Liver (tissue), 9 donors: ENCODE data around the gene C2orf76. TPM values are rescaled to one million over a fixed set of nuclear protein-coding genes. Genes with fewer than 3 reads are reported as not detected.

Source experiments
- DNase-seq: peaks from one replicate; pipeline ENCODE4 v3.0.0-alpha.2; 2017; ENCODE audit warnings: low spot score
- H3K27ac ChIP-seq, 2 donors: one replicate each; pipeline ENCODE4 v1.7.0; 2013; ENCODE audit warnings: inconsistent platforms in 2 of 2, low read length in 2 of 2, control low read depth in 1 of 2, low read depth in 1 of 2, mild to moderate bottlenecking in 1 of 2
- H3K27me3 ChIP-seq, 4 donors: one replicate each; pipeline versions ENCODE4 v1.6.1 to v1.7.0; 2013; ENCODE audit warnings: low read length in 3 of 4, inconsistent platforms in 1 of 4, mild to moderate bottlenecking in 1 of 4, moderate library complexity in 1 of 4; ENCODE audit not compliant: control insufficient read depth in 4 of 4, insufficient read depth in 4 of 4
- H3K36me3 ChIP-seq, 4 donors: one replicate each; pipeline versions ENCODE4 v1.6.1 to v1.7.0; 2013; ENCODE audit warnings: low read length in 3 of 4, mild to moderate bottlenecking in 3 of 4, low read depth in 1 of 4, moderate library complexity in 1 of 4; ENCODE audit not compliant: control insufficient read depth in 4 of 4, insufficient read depth in 3 of 4
- H3K4me1 ChIP-seq, 4 donors: one replicate each; pipeline versions ENCODE4 v1.6.1 to v1.7.0; 2013; ENCODE audit warnings: low read length in 3 of 4, mild to moderate bottlenecking in 3 of 4, moderate library complexity in 1 of 4; ENCODE audit not compliant: control insufficient read depth in 4 of 4, insufficient read depth in 4 of 4
- H3K4me3 ChIP-seq, 3 donors: one replicate each; pipeline versions ENCODE4 v1.6.1 to v1.7.0; 2013; ENCODE audit warnings: low read length in 3 of 3, control low read depth in 1 of 3, low read depth in 1 of 3, mild to moderate bottlenecking in 1 of 3
- H3K9ac ChIP-seq, 2 donors: one replicate each; pipeline ENCODE4 v1.7.0; 2013; ENCODE audit warnings: low read length in 2 of 2, mild to moderate bottlenecking in 2 of 2, moderate library complexity in 2 of 2, control low read depth in 1 of 2, low read depth in 1 of 2
- H3K9me3 ChIP-seq, 4 donors: one replicate each; pipeline versions ENCODE4 v1.6.1 to v1.7.0; 2013; ENCODE audit warnings: low read length in 3 of 4; ENCODE audit not compliant: control insufficient read depth in 4 of 4
- CTCF ChIP-seq: fragments of 150-350 bp; IDR thresholded peaks from 2 replicates; pipeline ENCODE4 v1.5.1; 2017; ENCODE audit warnings: improper control_type of control experiment, low read depth, low read length; ENCODE audit not compliant: missing input control
- EGR1 ChIP-seq, 2 donors: IDR thresholded peaks; 2 replicates each; pipeline ENCODE4 v1.6.1; 2016 to 2018; ENCODE audit warnings: antibody characterized with exemption in 2 of 2, low read depth in 2 of 2
- FOXA1 ChIP-seq: IDR thresholded peaks from 2 replicates; pipeline ENCODE4 v1.6.1; 2016; ENCODE audit warnings: antibody characterized with exemption
- FOXA2 ChIP-seq: IDR thresholded peaks from 2 replicates; pipeline ENCODE4 v1.6.1; 2016; ENCODE audit warnings: antibody characterized with exemption
- GABPA ChIP-seq, 2 donors: IDR thresholded peaks in 1 of 2; conservative IDR thresholded peaks in 1 of 2; 2 replicates each; pipeline ENCODE4 v1.6.1; 2016; ENCODE audit warnings: antibody characterized with exemption in 2 of 2, mild to moderate bottlenecking in 1 of 2, moderate library complexity in 1 of 2
- HNF4A ChIP-seq, 2 donors: conservative IDR thresholded peaks; 2 replicates each; pipeline ENCODE4 v1.6.1; 2016; ENCODE audit warnings: antibody characterized with exemption in 2 of 2, mild to moderate bottlenecking in 2 of 2
- HNF4G ChIP-seq: IDR thresholded peaks from 2 replicates; pipeline ENCODE4 v1.6.1; 2016; ENCODE audit warnings: antibody characterized with exemption
- JUND ChIP-seq, 2 donors: IDR thresholded peaks; 2 replicates each; pipeline ENCODE4 v1.6.1; 2016; ENCODE audit warnings: antibody characterized with exemption in 2 of 2
- RAD21 ChIP-seq, 2 donors: IDR thresholded peaks; 2 replicates each; pipeline ENCODE4 v1.6.1; 2016; ENCODE audit warnings: antibody characterized with exemption in 2 of 2, mild to moderate bottlenecking in 2 of 2
- REST ChIP-seq: IDR thresholded peaks from 2 replicates; pipeline ENCODE4 v1.6.1; 2016; ENCODE audit warnings: antibody characterized with exemption, mild to moderate bottlenecking
- RXRA ChIP-seq, 2 donors: IDR thresholded peaks; 2 replicates each; pipeline ENCODE4 v1.6.1; 2017 to 2018; ENCODE audit warnings: antibody characterized with exemption in 2 of 2, mild to moderate bottlenecking in 1 of 2
- SP1 ChIP-seq: IDR thresholded peaks from 2 replicates; pipeline ENCODE4 v1.6.1; 2018; ENCODE audit warnings: antibody characterized with exemption, mild to moderate bottlenecking
- YY1 ChIP-seq: IDR thresholded peaks from 2 replicates; pipeline ENCODE4 v1.6.1; 2016; ENCODE audit warnings: antibody characterized with exemption, mild to moderate bottlenecking
- ZBTB33 ChIP-seq: IDR thresholded peaks from 2 replicates; pipeline ENCODE4 v1.6.1; 2016; ENCODE audit warnings: antibody characterized with exemption
- WGBS: extraction: QIAGEN DNeasy Blood & Tissue Kit; methylation state at CpG from one replicate; pipeline ENCODE4 v1.1.7; 2013; 5-methylcytosine and 5-hydroxymethylcytosine counted together
- polyA plus RNA-seq, 2 donors: library from polyadenylated mRNA; stranded (reverse) in 1 of 2; unstranded in 1 of 2; fragments of 200-250 nt in 1 of 2; fragments of >200 nt in 1 of 2; fragmentation: Nextera tagmentation in 1 of 2; extraction: Ambion mirVana in 1 of 2; gene quantifications; one replicate each; pipeline versions ENCODE4 v1.2.1 to v1.2.3, GENCODE V29; 2013 to 2015
- total RNA-seq, 2 donors: library from RNA; depleted of rRNA; stranded (reverse); fragments of >200 nt; gene quantifications; one replicate each; pipeline ENCODE4 v1.2.3, GENCODE V29; 2014
- TF ChIP-seq, protein P1 (sequence below): IDR thresholded peaks from 2 replicates; pipeline ENCODE4 v1.6.1; 2016; ENCODE audit warnings: antibody characterized with exemption
- TF ChIP-seq, protein P2 (sequence below): IDR thresholded peaks from 2 replicates; pipeline ENCODE4 v1.6.1; 2016; ENCODE audit warnings: antibody characterized with exemption
- donor health status: healthy.
- donor health status: healthy.
- donor health status: healthy.
- donor health status: healthy.
- donor health status: healthy.

The C2orf76 gene
- total and polyA plus RNA-seq, 4 donors: 2.7 to 6.3 (median 4.6) TPM

DNA sequence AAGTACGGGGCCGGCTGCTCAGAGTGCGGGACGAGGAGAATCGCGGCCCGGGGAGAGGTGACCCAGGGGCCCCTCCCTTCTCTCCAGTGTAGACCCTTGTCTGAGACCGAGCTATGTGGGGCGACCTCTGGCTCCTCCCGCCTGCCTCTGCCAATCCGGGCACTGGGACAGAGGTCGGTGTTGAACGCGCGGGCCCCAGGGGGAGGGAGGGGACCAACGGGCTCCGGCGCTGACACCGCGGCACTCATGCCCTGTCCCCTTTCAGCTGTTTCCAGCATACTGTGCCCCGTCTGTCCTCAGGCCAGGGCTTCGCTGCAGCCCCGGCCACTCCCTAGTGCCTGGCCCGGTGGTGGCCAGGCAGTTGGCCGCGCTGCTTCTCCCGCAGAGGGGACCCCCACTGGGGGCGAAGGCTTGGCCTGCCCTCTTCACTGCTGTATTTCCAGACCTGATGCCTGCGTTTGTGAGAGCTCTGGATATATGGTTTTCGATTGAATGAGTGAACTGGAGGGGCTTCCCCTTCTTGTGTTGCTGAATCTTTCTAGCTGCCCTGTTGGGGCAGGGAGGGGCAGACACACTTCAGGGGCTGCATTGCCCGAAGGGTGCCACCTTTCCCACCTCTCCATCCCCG, 952 bp upstream of the C2orf76 start:
- H3K4me3 ChIP-seq: peak overlapping the region; percentile 70 to 100 (median 99)
- H3K27ac ChIP-seq: peak overlapping the region; percentile 89 to 93
- H3K27me3 ChIP-seq: no peaks in the 10 kb centered on the region
- H3K4me1 ChIP-seq: peaks cover 7 to 46% (median 35%) of the 10 kb centered on the region in 4 donors
- no peaks in the 10 kb centered on the region for H3K9me3 ChIP-seq
- H3K36me3 ChIP-seq: peaks cover 8 to 37% (median 34%) of the 10 kb centered on the region in 4 donors
- TF ChIP-seq CTCF: no peak
- TF ChIP-seq REST: peak; percentile 30
- peak; percentile 42 for TF ChIP-seq SP1
- TF ChIP-seq RXRA (IDR thresholded peaks at IDR 0.05): peak; percentile 74 to 77
- TF ChIP-seq GABPA (IDR thresholded peaks at IDR 0.05 in 1 of 2, conservative IDR thresholded peaks at IDR 0.05 in 1 of 2): no peak
- TF ChIP-seq RAD21 (IDR thresholded peaks at IDR 0.05): peak in 1 of 2 donors; percentile 42
- TF ChIP-seq HNF4A (conservative IDR thresholded peaks at IDR 0.05): peak in 1 of 2 donors; percentile 56
- peak; percentile 70 for DNase-seq
- 3% methylated on average over 32 of the region's 32 CpGs for WGBS
- peak overlapping the region; percentile 84 to 88 for H3K9ac ChIP-seq

- peak overlapping the region; percentile 89 to 93 for H3K27ac ChIP-seq
- H3K9ac ChIP-seq: peak overlapping the region; percentile 42 to 88
- peaks cover 7 to 56% (median 39%) of the 10 kb centered on the region in 4 donors for H3K4me1 ChIP-seq
- DNase-seq: no peak
- peak overlapping the region; percentile 70 to 100 (median 88) for H3K4me3 ChIP-seq
- under 1% methylated on average over 17 of the region's 17 CpGs for WGBS
- H3K27me3 ChIP-seq: no peaks in the 10 kb centered on the region
- peaks cover 4 to 23% (median 21%) of the 10 kb centered on the region in 4 donors for H3K36me3 ChIP-seq
- H3K9me3 ChIP-seq: no peaks in the 10 kb centered on the region
- TF ChIP-seq CTCF (no peak), GABPA (IDR thresholded peaks at IDR 0.05 in 1 of 2, conservative IDR thresholded peaks at IDR 0.05 in 1 of 2) (no peak), HNF4G (peak; percentile 18), REST (no peak), FOXA1 (peak; percentile 62), YY1 (peak; percentile 54), HNF4A (conservative IDR thresholded peaks at IDR 0.05) (peak; percentile 73 to 77), SP1 (no peak), JUND (IDR thresholded peaks at IDR 0.05) (peak; percentile 62 to 63), ZBTB33 (peak; percentile 45), EGR1 (IDR thresholded peaks at IDR 0.05; ENCODE audit: low read depth in 2 of 2) (peak in 1 of 2 donors; percentile 30), FOXA2 (peak; percentile 80), RXRA (IDR thresholded peaks at IDR 0.05) (peak; percentile 70 to 84)
- TF ChIP-seq, protein P1, sequence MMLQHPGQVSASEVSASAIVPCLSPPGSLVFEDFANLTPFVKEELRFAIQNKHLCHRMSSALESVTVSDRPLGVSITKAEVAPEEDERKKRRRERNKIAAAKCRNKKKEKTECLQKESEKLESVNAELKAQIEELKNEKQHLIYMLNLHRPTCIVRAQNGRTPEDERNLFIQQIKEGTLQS: no peak
- TF ChIP-seq, protein P2, sequence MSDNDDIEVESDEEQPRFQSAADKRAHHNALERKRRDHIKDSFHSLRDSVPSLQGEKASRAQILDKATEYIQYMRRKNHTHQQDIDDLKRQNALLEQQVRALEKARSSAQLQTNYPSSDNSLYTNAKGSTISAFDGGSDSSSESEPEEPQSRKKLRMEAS: no peak
Observed at GRCh38 chr2:119366161-119366648, 429 bp downstream of the C2orf76 start.
